RKO (cell line): Measurements from ENCODE around the gene COG2.
"Not testable (repeated sequence)": the region's sequence is repeated elsewhere in the genome, so short reads cannot be mapped to it uniquely, and the experiment has no call there.

Source experiments
- DNase-seq: peaks from one replicate; pipeline ENCODE4 v3.0.0-alpha.2; 2016; ENCODE audit warnings: low spot score

COG2 gene, protein sequence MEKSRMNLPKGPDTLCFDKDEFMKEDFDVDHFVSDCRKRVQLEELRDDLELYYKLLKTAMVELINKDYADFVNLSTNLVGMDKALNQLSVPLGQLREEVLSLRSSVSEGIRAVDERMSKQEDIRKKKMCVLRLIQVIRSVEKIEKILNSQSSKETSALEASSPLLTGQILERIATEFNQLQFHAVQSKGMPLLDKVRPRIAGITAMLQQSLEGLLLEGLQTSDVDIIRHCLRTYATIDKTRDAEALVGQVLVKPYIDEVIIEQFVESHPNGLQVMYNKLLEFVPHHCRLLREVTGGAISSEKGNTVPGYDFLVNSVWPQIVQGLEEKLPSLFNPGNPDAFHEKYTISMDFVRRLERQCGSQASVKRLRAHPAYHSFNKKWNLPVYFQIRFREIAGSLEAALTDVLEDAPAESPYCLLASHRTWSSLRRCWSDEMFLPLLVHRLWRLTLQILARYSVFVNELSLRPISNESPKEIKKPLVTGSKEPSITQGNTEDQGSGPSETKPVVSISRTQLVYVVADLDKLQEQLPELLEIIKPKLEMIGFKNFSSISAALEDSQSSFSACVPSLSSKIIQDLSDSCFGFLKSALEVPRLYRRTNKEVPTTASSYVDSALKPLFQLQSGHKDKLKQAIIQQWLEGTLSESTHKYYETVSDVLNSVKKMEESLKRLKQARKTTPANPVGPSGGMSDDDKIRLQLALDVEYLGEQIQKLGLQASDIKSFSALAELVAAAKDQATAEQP

DNA sequence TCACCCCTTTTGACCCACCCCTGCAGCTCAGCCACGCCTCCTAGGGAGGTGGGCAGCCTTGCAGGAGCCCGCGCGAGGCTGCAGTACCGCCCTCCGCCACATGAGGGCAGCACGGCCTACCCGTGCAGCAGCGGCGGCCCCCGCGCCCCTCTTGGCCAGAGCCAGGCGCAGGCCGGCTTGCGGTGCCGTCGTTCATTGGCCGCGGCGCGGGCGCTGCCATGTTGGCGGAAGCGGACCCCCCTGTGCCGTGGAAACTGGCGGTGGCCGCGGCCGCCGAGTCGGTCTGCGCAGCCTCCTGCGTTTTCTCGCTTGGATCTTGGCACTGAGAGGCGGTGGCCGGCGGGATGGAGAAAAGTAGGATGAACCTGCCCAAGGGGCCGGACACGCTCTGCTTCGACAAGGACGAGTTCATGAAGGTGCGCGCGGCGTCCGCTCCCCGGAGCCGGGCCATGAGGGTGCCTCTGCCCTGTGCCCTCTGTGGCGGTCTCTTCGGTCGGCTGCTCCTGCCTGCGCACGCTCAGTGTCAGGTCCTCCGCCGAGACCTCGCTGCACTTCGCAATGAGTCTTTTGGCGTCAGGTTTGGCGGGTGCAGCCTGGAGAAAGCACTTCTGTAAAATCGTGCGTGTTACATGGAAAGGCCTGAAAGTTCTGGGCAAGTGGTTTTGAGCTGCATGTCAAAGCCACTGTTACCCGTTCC is at the start of gene COG2:
TSS of gene COG2 (plus strand) at position 219 of the 697 bp plus-strand sequence. CDS start at position 345, 126 bp downstream.
- DNase-seq, result peak; percentile 93

DNA sequence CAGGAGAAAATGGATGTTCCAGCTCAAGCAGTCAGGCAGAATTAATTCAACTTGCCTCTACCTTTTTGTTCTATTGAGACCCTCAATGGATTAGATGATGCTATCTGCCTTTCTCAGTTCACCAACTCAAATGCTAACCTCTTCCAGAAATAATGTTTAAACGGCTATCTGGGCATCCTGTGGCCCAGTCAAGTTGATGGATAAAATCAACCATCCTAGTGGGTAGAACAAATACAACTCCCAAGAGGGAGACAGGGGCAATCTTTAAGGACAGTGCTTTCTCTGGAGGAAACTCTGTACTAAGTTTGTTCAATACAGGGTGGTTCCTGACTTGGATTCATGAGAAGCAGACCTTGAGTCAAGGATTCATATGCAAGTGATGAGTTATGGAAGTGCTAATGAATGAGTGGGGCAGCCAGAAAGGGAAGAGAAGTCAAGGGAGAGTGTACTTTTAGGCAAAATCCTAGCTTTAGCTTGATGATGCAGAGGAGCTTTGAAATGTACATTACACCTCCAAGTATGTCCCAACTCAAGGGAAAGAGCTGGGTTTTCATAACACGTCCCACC is 49.4 kb upstream of the COG2 start:
- DNase-seq, result no peak

DNA sequence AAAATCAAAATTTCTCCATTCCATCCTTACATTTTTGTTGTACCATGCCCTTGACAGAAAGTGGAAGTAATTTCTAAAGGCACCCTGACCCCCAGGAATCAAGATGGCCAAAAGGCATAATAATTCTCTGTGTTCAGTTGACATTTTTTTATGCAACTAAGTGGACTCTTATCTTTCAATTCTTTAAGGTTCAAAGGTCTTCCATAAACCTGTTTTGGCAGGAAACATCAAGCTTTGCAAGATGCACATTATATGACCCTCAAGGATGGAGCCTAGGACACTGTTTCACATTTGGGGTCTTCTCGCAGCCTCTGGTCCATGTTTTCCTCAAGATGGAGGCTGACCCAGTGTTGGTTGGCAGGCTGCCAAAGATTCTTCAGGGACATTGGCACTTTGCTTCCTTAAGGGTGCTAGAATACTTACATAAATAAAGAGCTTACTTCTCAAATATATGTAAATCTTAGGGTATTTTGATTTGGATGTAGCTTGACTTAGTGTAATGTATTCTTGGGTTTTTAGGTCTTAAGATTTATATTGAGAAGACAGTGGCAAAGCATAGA is 48.0 kb upstream of the COG2 start:
- DNase-seq, result no peak

DNA sequence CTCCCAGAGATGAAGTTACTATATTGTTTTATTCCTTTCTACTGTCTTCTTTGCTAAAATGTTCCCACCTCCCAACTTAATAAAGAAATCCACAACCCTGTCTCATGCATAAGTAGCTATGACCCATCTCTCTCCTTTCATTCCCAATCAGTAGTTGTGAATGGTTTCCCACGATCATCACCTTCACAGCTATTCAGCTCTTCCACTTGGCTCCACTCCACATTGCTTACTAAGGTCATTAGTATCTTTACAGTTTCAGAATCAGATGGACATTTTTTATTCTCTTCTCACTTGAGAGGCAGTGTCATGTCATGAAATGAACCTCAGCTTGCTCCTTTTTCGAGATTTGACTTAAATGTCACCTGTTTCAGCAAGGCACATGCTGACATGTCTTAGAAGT is 47.1 kb upstream of the COG2 start:
- no peak for DNase-seq

DNA sequence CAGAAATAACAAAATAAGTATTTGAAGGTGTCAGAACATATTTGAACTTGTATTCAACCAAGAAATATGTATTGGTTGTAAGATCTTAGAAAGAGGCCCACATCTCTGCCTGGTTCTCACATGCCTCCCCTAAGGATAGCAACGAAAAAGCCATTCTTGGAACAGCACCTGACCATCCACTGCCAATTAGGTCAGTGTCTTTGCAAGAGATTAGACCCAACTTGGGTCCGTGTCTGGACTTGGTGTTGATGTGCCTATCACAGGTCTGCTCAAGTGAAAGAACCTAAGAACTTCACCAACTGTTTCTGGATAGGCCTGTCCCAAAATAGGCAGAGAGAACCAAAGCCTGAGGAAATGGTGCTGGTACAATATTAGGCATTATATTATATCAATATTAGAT is 46.0 kb upstream of the COG2 start:
- DNase-seq, result no peak

DNA sequence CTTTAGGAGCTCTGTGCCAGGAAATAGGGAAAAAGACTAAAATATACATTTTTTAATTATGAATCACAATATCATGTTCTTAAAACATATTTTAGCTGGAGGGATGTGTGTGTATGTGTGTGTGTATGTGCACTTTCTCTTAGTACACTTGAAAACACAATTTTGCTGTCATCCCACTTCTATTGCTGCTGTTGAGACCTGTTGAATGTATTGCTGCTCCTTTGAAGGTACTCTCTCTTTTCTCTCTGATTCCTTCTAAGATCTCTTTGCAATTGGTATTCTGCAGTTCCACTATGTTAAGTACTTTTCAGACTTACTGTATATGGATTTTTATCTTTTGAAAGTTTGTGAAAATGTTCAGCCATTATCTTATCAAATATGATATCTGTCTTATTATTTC is 43.5 kb upstream of the COG2 start:
- DNase-seq, result no peak

DNA sequence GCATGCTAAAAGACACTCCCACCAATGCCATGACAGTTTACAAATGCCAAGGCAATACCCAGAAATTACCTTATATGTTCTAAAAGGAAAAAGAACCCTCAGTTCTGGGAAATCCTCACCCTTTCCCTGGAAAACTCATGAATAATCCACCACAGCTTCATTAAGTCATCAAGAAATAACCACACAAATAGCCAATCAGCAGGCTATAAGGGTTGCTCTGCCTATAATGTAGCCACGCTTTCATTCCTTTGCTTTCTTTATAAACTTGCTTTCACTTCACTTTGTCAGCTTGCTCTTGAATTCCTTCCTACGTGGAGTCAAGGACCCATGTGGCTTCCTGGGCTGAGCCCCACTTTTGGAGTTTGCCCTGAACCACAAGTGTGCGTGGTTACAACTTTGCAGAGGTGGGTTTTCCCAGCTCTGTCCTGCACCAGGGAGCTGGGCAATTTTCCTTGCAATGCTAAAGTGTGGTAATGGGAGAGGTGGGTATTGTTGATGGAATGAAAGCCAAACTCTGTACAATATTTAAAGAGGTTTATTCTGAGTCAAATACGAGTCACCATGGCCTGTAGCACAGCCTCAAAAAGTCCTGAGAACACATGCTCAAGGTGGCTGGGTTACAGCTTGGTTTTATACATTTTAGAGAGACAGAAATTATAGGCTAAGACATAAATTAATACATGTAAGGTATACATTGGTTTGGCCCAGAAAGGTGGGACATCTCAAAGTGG is 42.2 kb upstream of the COG2 start:
- DNase-seq, result no peak

DNA sequence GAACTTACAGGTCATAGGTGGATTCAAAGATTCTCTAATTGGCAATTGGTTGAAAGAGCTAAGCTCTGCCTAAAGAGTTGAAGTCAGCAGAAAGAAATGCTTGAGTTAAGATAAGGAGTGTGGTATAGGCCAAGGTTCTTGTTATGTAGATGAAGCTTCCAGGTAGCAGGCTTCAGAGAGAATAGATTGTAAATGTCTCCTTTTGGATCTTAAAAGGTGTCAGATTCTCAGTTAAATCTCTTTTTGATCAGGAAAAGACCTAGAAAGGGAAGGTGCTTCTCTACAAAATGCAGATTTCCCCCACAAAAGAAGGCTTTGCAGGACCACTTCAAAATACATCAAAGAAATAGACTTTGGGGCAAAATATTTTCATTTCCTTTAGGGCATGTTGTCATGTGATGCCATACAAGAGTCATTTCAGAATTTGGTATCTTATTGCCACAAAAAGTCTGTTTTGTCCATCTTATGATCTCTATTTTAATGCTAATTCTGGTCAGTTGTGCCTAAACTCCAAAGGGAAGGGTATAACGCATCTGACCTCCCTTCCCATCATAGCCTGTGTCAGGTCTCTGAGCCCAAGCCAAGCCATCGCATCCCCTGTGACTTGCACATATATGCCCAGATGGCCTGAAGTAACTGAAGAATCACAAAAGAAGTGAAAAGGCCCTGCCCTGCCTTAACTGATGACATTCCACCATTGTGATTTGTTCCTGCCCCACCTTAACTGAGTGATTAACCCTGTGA is 41.5 kb upstream of the COG2 start:
- not testable (repeated sequence) for DNase-seq

DNA sequence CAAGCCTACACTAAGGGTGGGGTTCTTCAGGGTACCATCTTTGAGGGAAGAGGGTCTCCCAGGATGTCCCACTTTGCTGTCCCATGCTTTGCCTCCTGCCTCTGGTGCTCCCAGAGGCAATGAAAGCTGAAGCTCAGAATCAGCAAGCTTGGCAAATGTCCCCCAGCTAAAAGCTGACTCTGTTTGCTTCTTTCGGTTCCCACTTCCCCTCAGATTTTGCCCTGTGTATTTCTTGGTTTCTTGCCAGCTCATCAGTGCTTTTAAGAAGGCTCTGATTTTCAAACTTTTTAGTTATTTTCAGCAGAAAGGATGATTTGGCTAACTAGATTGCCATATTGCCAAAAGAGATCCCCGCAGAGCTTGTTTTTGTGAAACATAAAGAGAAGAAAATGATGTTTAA is 33.1 kb upstream of the COG2 start:
- DNase-seq, result no peak

DNA sequence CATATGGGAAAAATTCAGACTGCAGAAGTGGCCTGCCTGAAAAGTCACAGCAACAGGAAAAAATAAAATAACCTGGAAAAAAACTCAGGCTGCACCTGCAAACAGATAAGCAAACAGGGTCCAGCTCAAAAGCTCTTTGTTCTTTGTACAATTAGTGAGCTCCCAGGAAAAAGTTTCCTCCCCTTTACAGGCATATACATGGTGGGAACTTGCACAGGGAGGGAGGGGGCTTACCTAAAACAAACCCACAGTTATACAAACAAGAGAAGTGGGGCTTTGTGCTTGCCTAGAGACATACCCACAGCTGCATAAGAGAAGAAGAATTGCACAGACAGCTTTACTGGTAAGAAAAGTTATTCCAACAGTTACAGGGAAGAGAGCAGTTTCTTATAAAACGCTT is 31.7 kb upstream of the COG2 start:
- DNase-seq, result no peak

DNA sequence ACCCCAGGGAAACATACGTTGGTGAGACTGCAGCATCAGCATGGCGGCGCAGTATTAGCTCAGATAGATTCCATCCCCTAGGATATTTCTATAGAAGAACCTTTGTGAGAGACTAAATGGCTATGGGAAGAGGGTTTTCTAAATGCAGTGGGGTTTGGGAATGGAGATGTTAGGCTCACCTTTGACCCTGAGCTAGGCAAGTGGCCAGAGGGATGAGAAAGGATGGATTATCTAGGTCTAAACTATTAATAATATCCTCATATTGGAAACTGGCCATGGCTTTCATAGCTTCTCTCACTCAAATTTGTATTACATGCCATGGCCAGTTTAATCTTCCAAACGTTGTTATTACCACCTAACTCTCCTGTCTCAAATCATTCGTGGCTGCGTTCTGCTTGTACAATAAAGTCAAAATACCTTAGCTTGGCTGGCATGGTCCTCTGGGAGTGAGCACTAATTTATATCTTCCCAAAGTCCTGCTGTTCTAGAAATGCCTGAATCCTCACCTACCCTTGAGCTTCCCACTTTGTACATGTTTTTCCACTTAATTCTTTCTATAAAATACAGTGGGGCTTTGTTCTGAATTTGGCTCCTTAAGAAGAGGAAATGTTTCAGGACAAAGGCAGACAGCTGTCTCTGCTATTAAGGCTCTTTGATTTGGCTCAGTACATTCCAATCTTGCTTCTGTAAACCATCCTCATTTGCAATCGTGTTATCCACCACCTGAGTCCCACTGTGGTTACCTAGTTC is 31.0 kb upstream of the COG2 start:
- no peak for DNase-seq

DNA sequence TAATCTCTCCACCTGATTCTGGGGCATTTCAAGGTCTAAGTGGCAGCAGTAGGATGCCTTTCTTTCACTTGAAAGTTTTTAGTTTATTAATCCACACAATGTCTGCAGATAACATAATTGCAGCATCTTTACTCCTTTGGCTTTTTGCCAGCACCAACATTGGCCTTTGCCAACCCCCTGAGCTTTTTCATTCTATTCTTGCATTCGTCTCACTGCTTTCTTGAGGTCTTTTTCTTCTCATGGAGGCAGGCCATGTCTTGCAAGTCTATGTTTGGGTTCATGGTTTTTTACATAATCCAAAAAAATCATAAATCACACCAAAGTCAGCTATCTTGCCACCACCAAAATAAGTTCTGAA is 30.4 kb upstream of the COG2 start:
- DNase-seq, result no peak

DNA sequence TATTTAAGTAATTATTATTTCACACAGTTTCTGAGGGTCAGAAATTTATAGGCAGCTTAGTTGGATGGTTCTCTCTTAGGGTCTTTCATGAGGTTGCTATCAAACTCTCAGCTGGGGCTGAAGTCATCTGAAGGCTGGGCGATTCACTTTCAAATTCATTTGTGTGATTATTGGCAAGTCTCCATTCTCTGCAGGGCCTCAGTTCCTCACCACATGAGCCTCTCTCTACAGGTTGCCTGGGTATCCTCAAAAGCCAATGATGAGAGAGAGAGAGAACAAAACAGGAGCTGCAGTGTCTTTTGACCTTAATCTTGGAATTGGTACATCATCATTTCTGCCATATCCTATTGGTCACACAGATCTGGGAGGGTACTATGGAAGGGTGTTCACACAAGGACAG is 29.6 kb upstream of the COG2 start:
- no peak for DNase-seq

DNA sequence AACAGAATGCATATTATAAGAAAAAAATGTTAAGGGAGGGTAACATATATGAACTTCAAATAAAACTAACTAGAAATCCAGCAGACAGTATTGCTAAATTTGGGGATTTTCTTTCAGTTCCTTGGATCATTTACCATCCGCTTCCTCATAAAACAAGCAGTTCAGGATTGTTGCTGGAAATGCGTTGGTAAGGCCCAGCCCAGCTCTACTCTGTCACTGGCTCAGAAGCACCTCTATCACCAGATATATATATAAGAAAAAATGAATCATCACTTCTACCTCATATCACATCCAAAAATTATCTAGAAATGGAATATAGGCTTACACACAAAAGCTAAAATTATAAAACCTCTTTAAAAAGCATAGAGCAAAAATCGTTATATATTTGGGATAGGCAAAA is 28.2 kb upstream of the COG2 start:
- DNase-seq, result no peak

DNA sequence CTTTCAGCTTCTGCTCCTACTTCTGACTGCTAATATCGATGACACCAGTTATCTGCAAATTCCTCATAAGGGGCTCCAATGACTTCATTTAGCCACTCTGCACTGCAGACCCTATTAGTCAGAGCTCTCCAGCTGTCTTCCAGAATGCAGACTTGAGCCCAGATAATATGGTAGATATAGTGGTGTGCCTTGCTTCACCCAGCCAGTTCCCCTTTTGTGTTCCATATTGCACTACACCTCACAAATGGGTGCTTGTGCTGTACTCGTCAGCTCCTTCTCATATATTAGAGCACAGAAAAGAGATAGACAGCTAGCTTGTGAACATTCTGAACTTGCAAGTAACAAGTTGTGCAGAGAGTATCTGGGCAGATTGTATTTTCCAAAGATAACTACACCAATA is 23.7 kb upstream of the COG2 start:
- DNase-seq, result no peak

DNA sequence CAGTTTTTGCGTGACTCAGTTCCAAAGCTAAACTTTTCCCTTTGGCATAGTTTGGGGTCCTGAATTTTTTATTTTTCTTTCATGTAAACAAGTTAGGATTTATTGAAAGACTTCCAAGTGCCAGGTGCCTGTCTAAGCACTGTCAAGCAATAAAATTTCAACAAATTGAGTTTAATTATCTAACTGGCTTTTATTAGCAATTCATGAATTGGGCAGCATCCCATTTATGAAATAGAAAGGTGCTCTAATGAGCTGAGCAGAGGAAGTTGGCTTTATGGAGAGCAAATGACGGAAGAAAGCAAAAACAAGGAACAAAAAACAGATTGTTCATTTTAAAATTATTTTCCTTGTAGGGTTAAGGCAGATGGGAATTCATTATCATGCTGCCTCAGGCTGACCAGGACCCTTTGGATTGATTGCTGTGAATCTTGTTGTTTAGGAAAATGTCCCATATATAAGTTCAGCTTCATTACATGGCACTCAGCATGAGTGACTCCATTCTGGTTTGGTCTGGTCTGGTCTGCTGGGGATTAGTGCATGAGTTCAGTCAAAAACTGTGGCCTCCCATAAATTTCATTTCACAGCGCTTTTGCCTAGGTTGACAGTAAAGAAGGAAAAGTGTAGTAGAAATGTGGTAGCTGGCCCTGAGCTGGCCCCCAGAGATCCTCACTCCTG is 21.5 kb upstream of the COG2 start:
- DNase-seq, result no peak

DNA sequence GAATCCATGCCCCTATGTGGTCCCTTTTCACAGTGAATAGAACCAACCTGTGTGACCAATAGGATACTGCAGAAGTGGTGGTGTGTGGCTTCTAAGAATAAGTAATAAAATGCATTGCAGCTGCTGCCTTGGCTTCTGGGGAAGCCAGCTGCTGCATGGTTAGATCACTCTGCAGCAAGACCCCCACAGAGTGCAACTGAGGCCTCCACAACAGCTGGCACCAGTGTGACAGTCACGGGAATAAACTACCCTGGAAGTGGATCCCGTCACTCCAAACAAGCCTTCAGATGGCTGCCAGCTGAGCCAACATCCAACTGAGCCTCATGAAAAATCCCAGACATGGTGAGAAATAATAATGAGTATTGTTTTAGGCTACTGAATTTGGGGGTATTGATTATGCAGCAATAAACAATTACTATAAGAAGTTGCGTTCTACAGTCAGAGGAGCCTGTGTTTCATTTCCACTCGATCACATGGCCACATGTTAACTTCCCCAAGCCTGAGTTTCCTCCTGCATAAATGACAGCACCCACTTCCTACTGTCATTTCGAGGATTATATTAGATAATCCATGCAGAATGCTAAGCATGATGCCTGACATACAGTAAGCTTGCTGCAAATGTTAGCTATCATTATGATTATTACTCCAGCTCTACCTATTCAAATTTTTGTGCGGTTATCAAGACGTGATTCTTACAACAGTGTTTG is 20.8 kb upstream of the COG2 start:
- no peak for DNase-seq

DNA sequence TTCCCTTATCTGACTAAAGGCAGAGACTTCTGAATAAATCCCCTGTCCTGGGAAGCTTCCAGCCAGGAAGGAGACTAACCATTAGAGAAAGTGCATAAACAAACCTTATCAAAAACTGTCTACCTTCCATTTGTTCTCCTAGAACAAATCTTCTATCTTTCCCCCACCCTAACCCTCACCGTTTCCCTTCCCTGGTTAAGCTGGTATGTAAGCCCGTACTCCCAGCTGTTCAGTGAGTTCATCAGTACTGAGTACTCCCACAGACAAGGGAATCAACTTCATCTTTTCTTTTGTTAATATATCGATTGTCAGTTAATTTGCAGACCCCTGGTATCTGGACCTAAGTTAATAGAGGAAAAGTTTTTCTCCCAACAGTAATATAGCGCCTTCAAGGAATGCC is 20.1 kb upstream of the COG2 start:
- DNase-seq, result no peak

DNA sequence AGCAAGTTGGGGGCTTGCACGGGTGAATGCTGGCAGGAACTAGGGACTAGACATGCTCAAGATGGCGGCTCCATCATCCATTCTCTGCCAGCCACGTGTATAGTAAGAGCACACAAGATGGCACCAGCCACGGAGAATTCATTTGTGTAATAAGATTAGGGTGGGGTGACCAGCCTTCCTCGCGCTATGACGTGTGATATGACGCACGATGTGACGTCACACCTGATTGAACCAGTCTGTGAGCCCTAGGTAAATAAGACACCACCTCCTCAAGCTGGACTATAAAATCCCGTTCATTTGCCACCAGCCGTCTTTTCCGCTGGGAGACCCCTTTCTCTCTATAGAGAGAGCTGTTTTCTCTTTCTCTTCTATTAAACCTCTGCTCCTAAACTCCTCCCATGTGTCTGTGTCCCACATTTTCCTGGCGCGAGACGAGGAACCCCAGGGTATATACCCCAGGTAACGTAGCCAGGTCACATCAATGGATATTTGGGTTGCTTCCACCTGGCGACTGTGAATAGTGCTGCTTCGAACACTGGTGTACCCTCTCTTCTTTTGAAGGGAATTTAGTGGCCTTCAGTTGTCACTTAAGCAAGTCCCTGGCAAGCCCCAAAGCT is 18.1 kb upstream of the COG2 start:
- no peak for DNase-seq
